GM19372 (cell line): Measurements from ENCODE around the gene NOP53.
"Not testable (repeated sequence)": the region's sequence is repeated elsewhere in the genome, so short reads cannot be mapped to it uniquely, and the experiment has no call there.

Source experiments
- ATAC-seq: cut with Tn5 transposase; IDR thresholded peaks from one replicate; pipeline ENCODE4 v1.9.1; 2021; ENCODE audit warnings: mild to moderate bottlenecking, low read depth, moderate library complexity; ENCODE audit not compliant: unreplicated experiment

NOP53 gene

GRCh38 chr19:47802521-47803043 lies 57.2 kb downstream of the NOP53 start:
- no peak for ATAC-seq

DNA sequence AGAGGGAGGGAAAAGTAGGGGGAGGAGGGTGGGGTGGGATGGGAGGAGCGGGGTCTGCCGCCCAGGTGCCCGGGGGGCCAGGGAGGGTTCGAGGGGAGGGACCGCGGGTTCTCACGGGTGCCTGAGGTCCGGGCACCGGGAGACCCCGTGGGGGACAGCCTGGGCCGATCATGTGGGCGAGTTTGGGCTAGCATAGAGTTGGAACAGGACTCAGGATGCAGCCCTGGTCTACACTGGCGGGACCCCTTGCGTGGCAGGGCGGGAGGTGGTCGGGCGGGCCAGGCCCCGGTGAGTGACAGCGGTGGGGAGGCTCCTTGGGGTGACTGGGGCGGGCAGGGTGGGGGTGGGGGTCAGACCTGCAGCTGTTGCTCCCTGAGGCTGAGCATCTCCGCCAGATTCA lies 57.8 kb downstream of the NOP53 start:
- ATAC-seq, result not testable (repeated sequence)

DNA sequence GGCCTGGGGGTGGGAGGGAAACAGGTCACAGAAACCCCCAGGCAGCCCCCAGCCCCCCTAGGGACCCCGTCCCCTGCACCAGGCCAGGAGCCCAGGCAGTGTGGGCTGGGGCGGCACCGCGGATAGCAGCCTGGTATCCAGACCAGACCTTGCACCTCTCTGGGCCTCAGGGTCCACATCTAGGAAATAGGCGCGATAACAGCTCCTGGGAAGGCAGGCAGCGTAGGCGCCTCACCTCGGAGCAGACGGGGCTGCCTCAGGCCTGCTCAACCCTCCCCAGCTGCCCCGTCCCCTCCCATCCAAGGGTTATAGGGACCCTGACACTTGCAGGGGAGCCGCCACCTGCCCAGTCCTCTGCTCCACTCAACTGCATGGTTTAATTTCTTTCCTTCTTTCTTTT lies 58.3 kb downstream of the NOP53 start:
- not testable (repeated sequence) for ATAC-seq

GRCh38 chr19:47804451-47804850 lies 59.1 kb downstream of the NOP53 start, which contains the start of gene TPRX1:
TSS of gene TPRX1 (minus strand) at chr19:47804551. CDS start at chr19:47804539, 12 bp downstream.
- not testable (repeated sequence) for ATAC-seq

DNA sequence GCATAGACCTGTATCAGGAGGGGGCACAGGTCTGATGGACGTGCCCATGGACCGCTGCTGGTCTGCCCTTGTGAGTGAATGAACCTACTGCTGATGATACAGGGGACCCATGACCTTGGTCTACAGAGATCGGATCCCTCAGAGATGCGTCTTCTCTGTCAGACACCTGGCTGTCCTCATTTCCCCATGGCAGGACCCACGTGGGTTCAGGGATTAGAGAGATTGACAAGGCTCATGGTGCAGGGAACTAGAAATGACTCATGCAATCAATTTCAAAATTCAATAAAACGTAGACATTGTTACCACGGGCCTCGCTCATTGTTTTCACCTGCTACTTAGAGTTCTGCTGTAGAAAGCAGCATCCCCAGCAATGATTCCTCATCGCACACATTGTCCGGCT lies 60.0 kb downstream of the NOP53 start:
- no peak for ATAC-seq

DNA sequence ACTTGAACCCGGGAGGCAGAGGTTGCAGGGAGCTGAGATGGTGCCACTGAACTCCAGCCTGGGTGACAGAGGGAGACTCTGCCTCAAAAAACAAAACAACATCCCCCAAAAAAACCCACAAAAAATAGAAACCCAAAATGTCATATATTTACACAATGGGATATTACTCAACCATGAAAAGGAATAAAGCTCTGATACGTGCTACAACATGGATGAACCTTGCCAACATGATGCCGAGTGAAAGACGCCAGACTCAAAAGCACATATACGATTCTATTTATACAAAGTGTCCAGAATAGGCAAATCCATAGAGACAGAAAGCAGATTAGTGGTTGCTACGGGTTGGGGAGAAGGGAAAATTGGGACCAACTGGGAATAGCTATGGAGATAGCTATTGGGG lies 61.1 kb downstream of the NOP53 start:
- ATAC-seq, result no peak
